Measurements from ENCODE around the gene SECISBP2L.

SECISBP2L gene

DNA sequence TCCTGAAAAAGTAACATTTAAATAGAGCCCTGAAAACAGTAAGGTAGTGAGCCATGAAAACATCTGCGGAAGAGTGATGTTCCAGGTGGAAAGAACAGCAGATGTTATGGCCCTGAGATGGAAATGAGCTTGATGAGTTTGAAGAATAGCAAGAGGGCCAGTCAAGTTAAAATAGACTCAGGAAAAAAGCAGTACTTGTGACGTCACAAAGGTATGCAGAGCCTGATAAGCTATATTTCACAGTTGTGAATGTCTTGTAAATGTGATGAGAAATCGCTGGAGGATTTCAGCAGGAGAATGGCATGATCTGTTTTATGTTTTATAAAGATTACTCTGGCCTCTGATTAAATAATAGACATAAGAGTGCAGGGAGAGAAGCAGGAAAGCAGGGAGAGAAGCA lies 18.6 kb upstream of the SECISBP2L start:
- no peak for DNase-seq (ENCODE audit: low read depth)
- H3K4me3 ChIP-seq (ENCODE audit: control insufficient read depth, low read depth, low read length): no peak overlapping the region
- TF ChIP-seq, protein P1, sequence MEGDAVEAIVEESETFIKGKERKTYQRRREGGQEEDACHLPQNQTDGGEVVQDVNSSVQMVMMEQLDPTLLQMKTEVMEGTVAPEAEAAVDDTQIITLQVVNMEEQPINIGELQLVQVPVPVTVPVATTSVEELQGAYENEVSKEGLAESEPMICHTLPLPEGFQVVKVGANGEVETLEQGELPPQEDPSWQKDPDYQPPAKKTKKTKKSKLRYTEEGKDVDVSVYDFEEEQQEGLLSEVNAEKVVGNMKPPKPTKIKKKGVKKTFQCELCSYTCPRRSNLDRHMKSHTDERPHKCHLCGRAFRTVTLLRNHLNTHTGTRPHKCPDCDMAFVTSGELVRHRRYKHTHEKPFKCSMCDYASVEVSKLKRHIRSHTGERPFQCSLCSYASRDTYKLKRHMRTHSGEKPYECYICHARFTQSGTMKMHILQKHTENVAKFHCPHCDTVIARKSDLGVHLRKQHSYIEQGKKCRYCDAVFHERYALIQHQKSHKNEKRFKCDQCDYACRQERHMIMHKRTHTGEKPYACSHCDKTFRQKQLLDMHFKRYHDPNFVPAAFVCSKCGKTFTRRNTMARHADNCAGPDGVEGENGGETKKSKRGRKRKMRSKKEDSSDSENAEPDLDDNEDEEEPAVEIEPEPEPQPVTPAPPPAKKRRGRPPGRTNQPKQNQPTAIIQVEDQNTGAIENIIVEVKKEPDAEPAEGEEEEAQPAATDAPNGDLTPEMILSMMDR (IDR thresholded peaks at IDR 0.05; ENCODE audit: control insufficient read depth, insufficient read depth, low read depth, low read length, missing control alignments): no peak

DNA sequence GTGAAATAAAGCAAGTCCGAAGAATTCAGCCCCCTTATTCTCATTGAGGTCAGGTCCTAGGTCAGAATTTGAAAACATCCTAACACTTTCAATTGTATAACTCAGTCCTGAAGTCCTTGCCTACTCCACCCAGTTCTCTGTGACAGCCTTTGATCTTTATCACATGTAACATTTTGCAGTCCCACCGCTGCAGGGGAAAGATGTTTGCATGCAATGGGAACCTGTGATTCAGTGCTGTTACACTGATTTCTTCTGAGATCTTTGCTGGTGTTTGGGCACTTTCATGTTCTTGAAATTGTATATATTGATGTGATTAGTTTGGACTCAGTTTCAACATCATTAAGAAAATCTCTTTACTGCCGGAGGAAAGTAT lies 18.0 kb upstream of the SECISBP2L start:
- TF ChIP-seq, protein P1 (IDR thresholded peaks at IDR 0.05; ENCODE audit: control insufficient read depth, insufficient read depth, low read depth, low read length, missing control alignments): no peak
- no peak overlapping the region for H3K4me3 ChIP-seq (ENCODE audit: control insufficient read depth, low read depth, low read length)
- no peak for DNase-seq (ENCODE audit: low read depth)

DNA sequence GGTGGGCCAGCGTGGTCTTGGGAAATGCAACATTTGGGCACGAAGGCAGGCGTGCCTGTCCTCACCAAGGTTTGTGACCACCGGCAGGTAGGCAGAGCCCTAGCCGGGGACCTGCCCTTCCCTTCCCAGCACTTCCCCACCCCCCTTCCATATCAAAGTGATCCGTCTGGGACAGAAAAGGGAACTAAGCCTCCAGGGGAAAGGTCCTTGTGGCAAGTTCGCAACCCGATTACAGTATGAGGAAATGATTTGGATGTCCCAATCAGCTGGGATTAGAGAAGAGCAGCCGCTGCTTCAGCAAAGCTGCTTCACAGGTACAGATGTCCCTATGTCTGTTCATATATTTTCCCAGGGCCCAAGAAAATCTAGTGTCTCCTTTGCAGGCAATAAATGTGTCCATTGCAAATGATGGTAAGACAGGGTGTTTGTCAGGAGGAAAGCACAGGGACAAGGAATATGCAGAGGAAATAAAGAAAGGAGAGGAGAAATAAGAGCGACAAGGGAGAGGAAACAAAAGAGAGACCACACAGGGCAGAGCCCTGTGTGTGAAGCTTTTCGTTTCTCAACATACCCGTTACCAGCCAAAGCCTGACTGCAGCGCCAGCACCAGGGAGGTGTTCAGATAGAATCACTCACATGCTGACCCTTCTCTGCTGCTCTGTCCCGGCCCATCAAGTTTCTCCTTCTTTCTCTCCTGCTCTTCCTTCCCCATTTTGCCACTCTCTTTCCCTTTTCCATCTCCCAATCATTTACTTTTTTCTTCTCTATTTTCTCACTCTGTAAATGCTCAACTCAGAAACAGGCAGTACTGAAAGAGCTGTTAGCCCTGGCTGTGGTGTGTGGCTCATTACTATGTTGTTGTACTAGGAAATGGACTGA lies 17.4 kb upstream of the SECISBP2L start:
- TF ChIP-seq, protein P1 (IDR thresholded peaks at IDR 0.05; ENCODE audit: control insufficient read depth, insufficient read depth, low read depth, low read length, missing control alignments): no peak
- no peak for DNase-seq (ENCODE audit: low read depth)
- no peak overlapping the region for H3K4me3 ChIP-seq (ENCODE audit: control insufficient read depth, low read depth, low read length)

DNA sequence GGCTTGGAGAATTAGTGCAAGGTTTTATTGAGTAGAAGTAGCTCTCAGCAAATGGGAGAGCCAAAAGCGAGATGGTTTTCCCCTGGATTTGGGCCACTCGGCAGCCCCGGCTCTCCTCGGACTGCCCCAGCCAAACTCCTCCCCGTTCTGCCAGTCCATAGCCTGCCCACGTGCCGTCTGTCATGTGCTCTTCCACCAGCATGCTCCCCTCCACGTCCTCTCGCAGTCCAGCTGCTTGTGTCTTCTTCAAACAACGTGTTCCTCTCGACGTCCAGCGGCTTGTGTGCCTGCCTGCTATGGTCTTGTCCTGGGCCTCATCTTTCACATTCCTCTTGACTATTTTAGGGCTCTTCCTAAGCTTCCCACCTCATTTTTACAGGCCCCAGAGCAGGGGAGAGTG lies 16.7 kb upstream of the SECISBP2L start:
- no peak overlapping the region for H3K4me3 ChIP-seq (ENCODE audit: control insufficient read depth, low read depth, low read length)
- TF ChIP-seq, protein P1 (IDR thresholded peaks at IDR 0.05; ENCODE audit: control insufficient read depth, insufficient read depth, low read depth, low read length, missing control alignments): no peak
- DNase-seq (ENCODE audit: low read depth): no peak

DNA sequence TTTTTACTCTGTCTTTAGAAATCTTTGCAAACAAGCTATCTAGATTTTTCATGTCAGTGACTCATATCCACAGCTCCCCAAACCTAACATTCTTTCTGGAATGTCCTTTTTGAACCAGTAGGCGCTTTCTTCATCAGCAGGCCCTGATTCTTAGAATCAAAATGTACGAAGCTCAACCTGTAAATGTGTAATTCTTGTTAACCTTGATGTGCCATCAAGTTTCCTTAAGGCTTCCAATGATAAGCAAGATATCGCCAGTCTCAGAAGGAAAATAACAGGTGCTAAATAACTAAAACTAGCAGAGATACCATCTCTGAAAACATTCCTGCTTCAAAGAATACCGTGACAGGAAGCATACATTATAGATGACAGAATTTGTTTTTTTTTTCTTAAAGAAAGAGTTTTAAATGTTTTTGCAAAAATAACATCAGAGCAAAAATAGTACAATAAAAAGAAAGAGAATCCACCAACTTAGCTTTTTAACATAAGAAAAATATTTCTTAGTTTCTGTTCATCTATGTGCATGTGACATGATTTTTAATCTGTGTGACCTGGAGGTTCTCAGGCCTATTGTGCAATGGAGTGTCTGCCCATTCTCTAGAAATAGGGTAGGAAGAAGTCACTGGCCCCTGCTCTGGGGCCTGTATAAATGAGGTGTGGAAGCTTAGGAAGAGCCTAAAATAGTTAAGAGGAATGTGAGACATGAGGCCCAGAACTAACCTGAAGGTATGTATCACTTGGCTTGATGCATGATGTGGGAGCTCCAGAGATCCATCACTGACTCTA lies 14.7 kb upstream of the SECISBP2L start:
- no peak overlapping the region for H3K4me3 ChIP-seq (ENCODE audit: control insufficient read depth, low read depth, low read length)
- DNase-seq (ENCODE audit: low read depth): no peak
- TF ChIP-seq, protein P1 (IDR thresholded peaks at IDR 0.05; ENCODE audit: control insufficient read depth, insufficient read depth, low read depth, low read length, missing control alignments): no peak

DNA sequence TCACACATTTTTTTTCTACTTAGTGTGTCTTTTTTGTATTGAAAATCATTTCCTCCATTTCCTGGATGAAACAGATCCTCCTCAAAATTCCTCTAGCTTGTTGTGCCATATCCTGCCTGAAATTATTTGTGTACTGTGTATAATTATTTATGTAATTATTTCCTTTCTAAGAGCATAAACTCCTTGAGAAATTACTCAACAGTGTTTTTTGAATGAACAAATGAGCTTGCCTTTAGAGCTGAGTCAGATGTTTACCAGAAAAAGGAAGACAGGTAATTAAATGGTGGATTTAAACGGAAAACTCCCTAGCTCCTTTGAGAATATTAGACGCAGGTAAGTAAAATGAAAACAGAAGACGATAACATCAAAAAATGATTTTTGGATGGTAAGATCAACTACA lies 13.2 kb upstream of the SECISBP2L start:
- no peak overlapping the region for H3K4me3 ChIP-seq (ENCODE audit: control insufficient read depth, low read depth, low read length)
- TF ChIP-seq, protein P1 (IDR thresholded peaks at IDR 0.05; ENCODE audit: control insufficient read depth, insufficient read depth, low read depth, low read length, missing control alignments): no peak
- no peak for DNase-seq (ENCODE audit: low read depth)

Measured in AG09309 (cell line).